CD1c-positive myeloid dendritic cell (primary cell): Measurements from ENCODE around the gene VPS37B.
A peak's percentile ranks its signal among the peaks of the same experiment; 100 is the strongest.

ENCODE experiments used
- DNase-seq: peaks from one replicate; pipeline ENCODE4 v3.0.0-alpha.2; 2016; ENCODE audit errors: extremely low spot score

VPS37B gene

GRCh38 chr12:122852336-122853275 lies 43.3 kb downstream of the VPS37B start:
- no peak for DNase-seq

DNA sequence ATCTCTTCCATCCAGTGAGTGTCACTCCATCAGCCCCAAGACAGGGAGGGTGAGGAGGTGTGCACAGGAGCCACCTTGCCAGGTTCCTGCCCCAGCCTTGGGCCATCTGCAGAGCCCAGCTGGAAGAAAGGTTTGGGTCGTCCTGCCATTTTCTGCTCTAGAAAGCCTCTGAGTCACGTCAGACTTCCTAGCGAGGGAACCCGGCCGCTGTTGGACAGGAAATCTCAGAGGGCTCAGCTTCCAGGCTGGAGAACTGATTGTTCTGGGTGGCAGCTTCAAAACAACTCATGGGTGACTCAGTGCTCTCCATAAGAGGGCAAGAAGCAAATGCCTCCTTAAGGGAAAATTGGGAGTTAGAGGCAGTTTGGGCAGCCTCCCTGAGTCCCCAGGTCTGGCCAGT lies 44.1 kb downstream of the VPS37B start:
- no peak for DNase-seq

GRCh38 chr12:122850695-122851350 lies 45.1 kb downstream of the VPS37B start:
- peak; percentile 71 for DNase-seq

GRCh38 chr12:122850048-122850445 lies 45.9 kb downstream of the VPS37B start:
- no peak for DNase-seq

- no peak for DNase-seq
Measured at GRCh38 chr12:122849352-122850047, 46.4 kb downstream of the VPS37B start.

GRCh38 chr12:122848471-122849351 lies 47.2 kb downstream of the VPS37B start:
- DNase-seq = no peak

- DNase-seq = no peak
Measured at GRCh38 chr12:122847921-122848421, 48.0 kb downstream of the VPS37B start.

DNA sequence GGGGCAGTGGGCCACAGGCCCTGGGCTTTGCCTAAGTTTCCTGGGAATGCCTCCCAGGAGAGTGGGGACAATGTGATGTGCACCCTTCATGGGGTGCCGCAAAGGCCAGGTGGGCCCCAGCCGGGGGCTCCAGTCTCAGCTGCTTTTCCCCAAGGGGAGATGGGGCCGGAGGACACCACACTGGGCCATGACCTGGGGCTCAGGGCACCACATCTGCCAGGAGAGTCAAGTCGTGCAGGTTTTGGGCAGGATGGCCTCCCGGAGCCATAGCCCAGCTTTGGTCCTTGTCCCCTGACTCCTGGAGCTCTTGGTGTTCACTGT lies 48.4 kb downstream of the VPS37B start:
- DNase-seq = no peak

DNA sequence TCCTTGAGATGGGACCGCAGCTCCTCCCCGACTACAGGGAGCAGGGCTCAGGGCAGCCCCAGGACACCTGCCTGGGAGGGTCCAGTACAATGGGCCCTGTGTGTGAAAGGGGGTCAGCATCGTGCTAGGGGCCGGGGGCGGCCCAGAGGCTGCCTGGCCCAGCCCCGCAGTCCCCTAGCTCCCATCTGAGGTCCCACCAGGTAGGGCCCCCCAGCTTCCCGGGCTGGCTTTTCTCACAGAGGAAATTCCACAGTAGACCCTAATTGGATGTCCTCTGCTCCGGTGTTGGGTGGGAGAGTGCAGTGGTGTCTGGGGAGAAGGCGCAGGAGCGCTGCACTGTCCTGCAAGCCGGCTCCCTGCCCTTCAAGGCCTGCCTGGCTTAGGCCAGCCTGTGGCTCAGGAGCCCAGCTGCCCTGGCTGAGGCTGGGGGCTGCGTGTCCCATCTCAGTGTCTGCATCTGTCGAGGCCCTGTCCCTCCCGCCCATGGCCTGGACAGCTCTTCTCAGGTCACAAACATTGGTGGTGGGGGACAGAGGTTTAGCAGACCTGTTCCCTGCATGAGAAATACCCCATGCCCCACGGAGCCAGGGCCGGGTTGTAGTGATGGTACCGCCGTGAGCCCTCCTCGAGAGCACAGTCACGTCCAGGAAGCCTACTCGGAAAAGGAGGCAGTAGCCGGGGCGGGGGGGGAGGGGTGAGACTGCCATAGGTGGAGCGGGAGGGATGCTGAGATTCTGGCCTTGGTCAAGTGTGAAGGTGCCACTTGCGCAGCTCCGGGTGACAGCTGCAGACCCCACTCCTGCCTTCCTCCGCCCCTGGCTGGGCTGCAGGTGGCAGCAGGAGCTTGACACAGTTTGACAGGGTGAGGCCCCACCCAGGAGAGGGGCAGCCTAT lies 49.1 kb downstream of the VPS37B start:
- no peak for DNase-seq

DNA sequence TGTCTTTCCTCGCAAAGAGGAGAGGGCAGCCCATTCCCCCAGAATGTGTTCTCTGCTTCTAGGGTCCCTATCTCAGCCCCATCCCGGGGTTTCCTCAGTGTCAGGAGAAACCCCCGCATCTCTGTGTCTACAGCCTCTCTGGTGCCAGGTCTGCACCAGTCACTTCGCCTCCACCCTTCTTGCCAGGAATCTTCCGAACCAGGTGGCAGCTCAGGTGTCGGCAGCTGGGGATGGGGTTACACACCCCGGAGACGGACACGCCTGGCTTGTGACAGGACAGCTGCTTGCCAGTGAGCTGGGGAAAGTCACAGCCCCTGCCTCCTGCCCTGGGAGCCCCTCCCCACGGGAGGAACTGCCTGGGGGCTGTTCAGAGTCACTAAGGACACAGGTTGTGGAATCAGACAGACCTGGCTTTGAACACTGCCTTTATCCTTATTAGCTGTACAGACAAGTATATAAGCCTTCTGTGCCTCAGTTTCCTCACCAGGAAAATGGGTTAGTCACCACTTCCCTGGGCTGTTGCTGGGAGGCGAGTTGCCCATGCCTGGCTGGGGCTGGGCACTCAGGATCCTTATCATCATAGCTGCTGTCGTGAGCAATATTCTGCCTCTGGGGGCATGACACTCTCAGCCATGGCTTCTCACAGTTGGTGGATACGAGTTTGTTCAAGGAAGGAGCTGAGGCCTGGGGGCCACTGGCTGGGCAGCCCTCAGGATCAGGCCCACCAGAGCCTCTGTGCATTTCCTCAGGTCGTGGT lies 49.9 kb downstream of the VPS37B start:
- no peak for DNase-seq

DNA sequence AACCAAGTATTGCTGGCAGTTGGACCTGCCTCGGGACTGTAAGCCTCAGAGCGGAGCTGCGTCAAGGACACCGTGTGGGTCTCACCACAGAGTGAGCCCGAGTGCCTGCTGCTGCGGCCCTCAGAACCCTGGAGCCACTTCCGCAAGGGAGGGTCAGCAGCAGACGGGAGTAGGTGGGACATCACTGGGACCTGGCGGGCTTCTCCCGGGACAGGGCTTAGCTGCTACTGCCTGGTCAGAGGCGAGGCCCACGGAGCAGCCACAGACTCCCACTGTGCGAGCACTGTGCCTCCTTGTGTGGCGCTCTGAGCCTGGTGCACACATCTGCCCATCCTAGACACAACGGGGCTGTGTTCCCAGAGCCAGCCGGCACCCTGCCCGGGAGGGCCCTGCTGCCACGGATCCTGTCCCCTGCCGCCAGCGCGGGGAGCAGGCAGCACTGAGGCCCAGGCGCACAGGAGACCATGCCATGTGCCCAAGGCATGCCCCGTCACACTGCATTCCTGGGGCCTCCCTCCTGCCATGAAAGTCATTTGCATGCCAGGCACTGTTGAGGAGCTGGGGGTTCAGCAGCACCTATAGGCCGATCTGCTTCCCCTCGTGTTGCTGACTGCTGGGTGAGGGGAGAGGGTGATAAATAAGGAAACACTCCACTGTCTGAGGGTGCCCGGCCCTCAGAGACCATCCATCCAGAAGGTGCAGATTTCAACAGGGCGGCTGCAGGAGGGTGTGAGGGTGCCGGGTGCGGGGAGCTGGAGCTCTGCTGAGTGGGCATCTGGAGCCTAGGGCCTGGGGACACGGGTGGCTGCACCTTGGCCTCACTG lies 50.7 kb downstream of the VPS37B start:
- DNase-seq = no peak

DNA sequence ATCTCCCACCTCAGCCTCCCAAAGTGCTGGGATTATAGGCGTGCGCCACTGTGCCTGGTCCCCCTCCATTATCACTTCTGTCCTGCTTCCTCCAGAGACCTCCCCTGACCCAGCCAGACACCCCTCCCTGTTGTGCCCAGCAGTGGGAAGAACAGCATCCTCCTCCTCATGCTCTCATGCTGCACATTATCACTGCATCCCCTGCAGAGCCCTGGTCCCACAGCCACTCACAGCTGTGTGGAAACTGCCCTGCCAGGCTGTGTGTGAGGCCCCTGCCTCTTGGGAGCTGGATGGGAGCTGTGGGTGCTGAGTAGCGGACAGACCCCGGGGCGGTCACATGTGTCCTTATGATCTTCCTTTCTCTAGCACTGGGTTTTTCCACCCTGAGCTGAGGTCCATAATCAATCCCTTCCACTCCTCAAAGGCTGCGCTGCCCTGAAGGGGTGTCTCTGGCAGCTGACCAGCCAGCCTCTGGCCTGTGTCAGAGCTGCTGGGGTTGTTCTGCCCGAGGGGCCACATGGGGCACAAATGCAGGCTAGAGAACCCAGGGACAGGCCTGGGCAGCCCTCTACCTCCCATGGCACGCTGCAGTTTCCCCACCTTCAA lies 51.5 kb downstream of the VPS37B start:
- DNase-seq = no peak

DNA sequence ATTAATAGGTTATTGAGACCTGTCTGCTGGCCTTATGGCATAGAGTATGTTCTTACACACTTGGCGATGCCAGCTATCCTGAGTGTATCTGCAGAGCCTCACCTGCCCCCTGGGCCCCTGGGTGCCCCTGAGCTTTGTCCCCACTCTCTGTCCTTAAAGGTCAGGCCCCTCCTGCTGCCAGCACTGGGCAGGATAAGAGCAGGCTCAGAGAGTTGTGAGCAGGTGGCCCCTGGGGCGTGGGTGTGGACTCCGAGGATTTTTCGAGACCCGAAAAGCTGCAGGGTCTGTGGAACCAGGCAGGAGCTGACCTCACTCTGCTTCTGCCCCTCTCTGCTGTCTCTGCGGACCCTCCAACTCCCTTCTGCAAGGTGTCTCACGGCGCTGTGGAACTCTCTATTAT lies 52.5 kb downstream of the VPS37B start:
- DNase-seq = no peak

- no peak for DNase-seq
Measured at GRCh38 chr12:122842505-122843405, 53.2 kb downstream of the VPS37B start.

DNA sequence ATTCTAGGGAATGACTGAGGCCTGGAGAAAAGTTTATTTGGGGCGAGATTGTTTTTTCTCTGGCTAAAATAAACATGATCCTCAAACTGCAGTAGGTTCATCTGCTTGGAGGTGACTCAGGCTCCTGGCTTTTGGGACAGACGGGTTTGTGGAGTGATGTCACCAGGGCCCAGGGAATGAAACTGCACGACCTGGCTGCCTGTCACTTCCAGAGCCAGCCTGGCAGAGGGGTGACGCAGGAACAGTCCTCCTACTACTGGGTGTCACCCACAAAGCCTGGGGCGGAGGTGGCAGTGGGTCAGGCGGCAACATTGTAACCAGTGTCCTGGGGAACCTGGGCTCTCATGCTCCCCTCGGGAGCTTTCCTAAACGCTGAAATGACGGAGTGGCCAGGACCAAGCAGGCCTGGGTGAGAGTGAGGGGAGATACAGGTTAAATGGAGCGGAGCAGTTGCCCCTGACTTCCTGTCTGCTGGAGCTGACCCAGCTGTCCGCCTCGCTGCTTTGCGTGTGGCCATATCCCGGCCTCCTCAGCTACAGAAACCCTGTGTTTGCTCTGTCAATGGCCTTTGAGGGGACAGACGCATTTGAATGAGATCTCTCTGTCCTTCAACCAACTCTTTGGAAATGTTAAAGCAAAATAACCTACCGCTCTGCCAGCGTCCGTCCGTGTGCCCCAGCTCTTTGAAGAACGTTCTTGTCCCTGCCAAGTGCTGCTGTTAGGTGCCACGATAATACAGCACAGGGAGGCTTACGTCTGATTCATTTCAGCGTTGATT lies 54.2 kb downstream of the VPS37B start:
- DNase-seq = no peak
